DOHH2 (cell line): Measurements from ENCODE around the gene STPG1.

Experiments used
- H3F3A ChIP-seq: fragments of 200-600 bp; sonication (generic), shearing (Covaris generic); 2 replicates; pipeline ENCODE4 v1.6.0; 2016; ENCODE audit warnings: antibody characterized with exemption, mild to moderate bottlenecking; ENCODE audit not compliant: control insufficient read depth, insufficient read depth
- H3K27ac ChIP-seq: fragments of 200-600 bp; sonication (generic); 2 replicates; pipeline ENCODE4 v1.5.1; 2014; ENCODE audit warnings: low read depth, mild to moderate bottlenecking, low read length, moderate library complexity
- H3K27me3 ChIP-seq: fragments of 200-600 bp; sonication (generic); 2 replicates; pipeline ENCODE4 v1.6.1; 2014; ENCODE audit warnings: mild to moderate bottlenecking, low read length, mixed read lengths; ENCODE audit not compliant: control insufficient read depth
- H3K36me3 ChIP-seq: fragments of 200-600 bp; sonication (generic); 2 replicates; pipeline ENCODE4 v1.6.1; 2014; ENCODE audit warnings: mild to moderate bottlenecking, low read length, moderate library complexity, mixed read lengths; ENCODE audit not compliant: control insufficient read depth
- H3K4me1 ChIP-seq: fragments of 200-600 bp; sonication (generic); 2 replicates; pipeline ENCODE4 v1.6.1; 2014; ENCODE audit warnings: mild to moderate bottlenecking, low read length, mixed read lengths; ENCODE audit not compliant: control insufficient read depth
- H3K4me2 ChIP-seq: fragments of 200-600 bp; sonication (generic); 2 replicates; pipeline ENCODE4 v1.6.0; 2014; ENCODE audit warnings: mild to moderate bottlenecking, low read length, moderate library complexity
- H3K4me3 ChIP-seq: fragments of 200-600 bp; sonication (generic); 2 replicates; pipeline ENCODE4 v1.5.1; 2014; ENCODE audit warnings: mild to moderate bottlenecking, low read length, mixed read lengths
- H3K79me2 ChIP-seq: fragments of 200-600 bp; sonication (generic); 2 replicates; pipeline ENCODE4 v1.6.1; 2014; ENCODE audit warnings: mild to moderate bottlenecking, low read length, mixed read lengths; ENCODE audit not compliant: control insufficient read depth
- H3K9me2 ChIP-seq: fragments of 200-600 bp; sonication (generic); replicated peaks from 2 replicates; pipeline ENCODE4 v1.6.1; 2014; ENCODE audit warnings: mild to moderate bottlenecking, low read length, mixed read lengths; ENCODE audit not compliant: control insufficient read depth
- H3K9me3 ChIP-seq: fragments of 200-600 bp; sonication (generic); 2 replicates; pipeline ENCODE4 v1.6.1; 2014; ENCODE audit warnings: antibody characterized with exemption, low read length, mixed read lengths; ENCODE audit not compliant: control insufficient read depth, insufficient read depth
- H4K20me1 ChIP-seq: fragments of 200-600 bp; sonication (generic); 2 replicates; pipeline ENCODE4 v1.6.0; 2014; ENCODE audit warnings: low read depth, mild to moderate bottlenecking, antibody characterized with exemption, low read length, moderate library complexity; ENCODE audit not compliant: control insufficient read depth, insufficient read depth
- EZH2phosphoT487 ChIP-seq: fragments of 200-600 bp; sonication (generic); IDR thresholded peaks from 2 replicates; pipeline ENCODE4 v1.6.1; 2017; ENCODE audit warnings: borderline replicate concordance, mild to moderate bottlenecking, antibody characterized with exemption, low read length, moderate library complexity, mixed read lengths
- TF ChIP-seq, protein P1 (sequence below): fragments of 200-600 bp; sonication (generic); IDR thresholded peaks from one replicate; pipeline ENCODE4 v1.5.1; 2014; ENCODE audit warnings: antibody characterized with exemption, mild to moderate bottlenecking, low read depth, low read length; ENCODE audit not compliant: poor library complexity, severe bottlenecking

The STPG1 gene

DNA sequence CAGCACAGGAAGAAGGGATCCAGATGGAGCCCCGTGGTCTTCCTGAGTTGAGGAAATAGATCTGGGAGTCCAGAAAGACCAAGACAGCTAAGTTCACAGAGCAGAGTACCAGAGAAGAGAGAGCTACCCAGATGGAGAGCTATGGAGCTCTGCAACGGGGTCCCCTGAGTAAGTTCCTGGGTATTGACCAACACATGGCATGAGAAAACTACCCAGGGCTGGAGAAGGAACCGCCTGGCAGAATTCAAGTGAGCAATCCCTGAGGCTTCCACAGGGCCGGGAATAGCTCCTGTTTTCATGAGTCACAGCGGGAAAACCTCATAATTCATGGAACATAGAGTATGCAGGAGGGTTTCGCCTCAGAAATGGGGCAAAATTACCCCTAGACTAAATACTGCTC lies 19.7 kb downstream of the STPG1 start:
- no peak for TF ChIP-seq EZH2phosphoT487
- TF ChIP-seq, protein P1, sequence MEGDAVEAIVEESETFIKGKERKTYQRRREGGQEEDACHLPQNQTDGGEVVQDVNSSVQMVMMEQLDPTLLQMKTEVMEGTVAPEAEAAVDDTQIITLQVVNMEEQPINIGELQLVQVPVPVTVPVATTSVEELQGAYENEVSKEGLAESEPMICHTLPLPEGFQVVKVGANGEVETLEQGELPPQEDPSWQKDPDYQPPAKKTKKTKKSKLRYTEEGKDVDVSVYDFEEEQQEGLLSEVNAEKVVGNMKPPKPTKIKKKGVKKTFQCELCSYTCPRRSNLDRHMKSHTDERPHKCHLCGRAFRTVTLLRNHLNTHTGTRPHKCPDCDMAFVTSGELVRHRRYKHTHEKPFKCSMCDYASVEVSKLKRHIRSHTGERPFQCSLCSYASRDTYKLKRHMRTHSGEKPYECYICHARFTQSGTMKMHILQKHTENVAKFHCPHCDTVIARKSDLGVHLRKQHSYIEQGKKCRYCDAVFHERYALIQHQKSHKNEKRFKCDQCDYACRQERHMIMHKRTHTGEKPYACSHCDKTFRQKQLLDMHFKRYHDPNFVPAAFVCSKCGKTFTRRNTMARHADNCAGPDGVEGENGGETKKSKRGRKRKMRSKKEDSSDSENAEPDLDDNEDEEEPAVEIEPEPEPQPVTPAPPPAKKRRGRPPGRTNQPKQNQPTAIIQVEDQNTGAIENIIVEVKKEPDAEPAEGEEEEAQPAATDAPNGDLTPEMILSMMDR, result no peak
- Histone ChIP-seq H3K36me3 (peaks cover 5% of the 10 kb centered on the region), H3K4me1 (peaks cover 43% of the 10 kb centered on the region), H3F3A (peaks cover 24% of the 10 kb centered on the region), H3K9me2 (no peaks in the 10 kb centered on the region), H3K79me2 (no peaks in the 10 kb centered on the region), H3K4me3 (peak overlapping the region; percentile 65), H3K9me3 (no peaks in the 10 kb centered on the region), H3K27ac (peak overlapping the region; percentile 87), H3K4me2 (peak overlapping the region; percentile 87), H3K27me3 (no peaks in the 10 kb centered on the region), H4K20me1 (no peaks in the 10 kb centered on the region)

DNA sequence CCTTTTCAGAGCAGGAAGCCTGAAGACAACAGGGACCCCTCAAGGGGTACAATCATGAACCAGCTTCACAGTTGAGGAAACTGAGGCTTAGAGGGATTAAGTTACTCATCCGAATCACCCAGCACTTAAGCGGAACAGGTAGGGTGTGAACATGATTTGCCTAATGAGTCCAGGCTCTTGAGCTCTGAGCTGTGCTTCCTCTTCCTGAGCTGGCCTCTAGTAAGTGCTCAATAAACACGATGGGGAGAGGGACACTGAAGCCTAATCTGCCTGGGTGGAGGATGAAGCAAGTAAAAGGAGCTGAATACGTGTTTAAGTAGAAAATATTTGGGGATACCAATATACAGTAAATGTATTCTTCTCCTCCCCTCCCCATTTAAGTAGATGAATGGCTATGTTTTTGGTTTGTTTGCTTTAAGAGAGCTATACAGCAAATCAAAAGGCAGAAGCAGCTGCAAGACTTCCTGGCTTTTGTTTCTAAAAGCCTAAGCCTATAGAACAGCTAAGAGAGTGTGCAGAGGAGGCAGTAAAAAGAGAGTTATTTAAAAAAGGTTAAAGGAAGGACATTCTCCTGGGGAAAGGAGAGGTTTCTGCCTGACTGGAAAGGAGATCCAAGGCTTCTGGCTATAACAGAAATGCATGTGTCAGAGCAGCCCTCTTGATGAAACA lies 20.5 kb downstream of the STPG1 start:
- Histone ChIP-seq H3K36me3 (peaks cover 5% of the 10 kb centered on the region), H3K79me2 (no peaks in the 10 kb centered on the region), H3K27ac (peak overlapping the region; percentile 87), H3K9me2 (no peaks in the 10 kb centered on the region), H3K4me2 (peak overlapping the region; percentile 87), H3K4me1 (peaks cover 43% of the 10 kb centered on the region), H3K4me3 (peak overlapping the region; percentile 65), H3K9me3 (no peaks in the 10 kb centered on the region), H4K20me1 (no peaks in the 10 kb centered on the region), H3K27me3 (no peaks in the 10 kb centered on the region), H3F3A (peaks cover 24% of the 10 kb centered on the region)
- TF ChIP-seq, protein P1, result no peak
- TF ChIP-seq EZH2phosphoT487, result no peak

DNA sequence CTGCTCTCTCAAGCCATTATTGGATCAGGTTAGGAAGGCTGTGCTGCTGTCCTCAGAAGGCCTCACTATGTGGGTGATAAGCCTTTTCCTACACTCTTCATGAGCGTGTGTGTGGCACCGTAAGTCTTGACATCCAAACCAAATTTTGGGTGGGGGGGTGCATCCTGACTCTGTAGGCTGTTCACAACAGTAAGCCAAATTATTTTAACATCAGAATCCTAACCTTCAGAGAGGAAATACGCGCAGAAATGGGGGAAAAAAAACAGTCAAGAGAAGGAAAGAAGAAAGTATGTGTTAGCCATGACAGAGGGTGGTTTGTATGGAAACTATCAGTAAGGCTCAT lies 21.0 kb downstream of the STPG1 start:
- peaks cover 43% of the 10 kb centered on the region for H3K4me1 ChIP-seq
- peak overlapping the region; percentile 87 for H3K4me2 ChIP-seq

More for the DNA sequence above, 21.0 kb downstream of the STPG1 start:
- Histone ChIP-seq H3F3A (peaks cover 24% of the 10 kb centered on the region), H3K4me3 (peak overlapping the region; percentile 65), H3K27me3 (no peaks in the 10 kb centered on the region), H3K9me2 (no peaks in the 10 kb centered on the region), H3K36me3 (peaks cover 5% of the 10 kb centered on the region), H4K20me1 (no peaks in the 10 kb centered on the region), H3K27ac (peak overlapping the region; percentile 87), H3K9me3 (no peaks in the 10 kb centered on the region), H3K79me2 (no peaks in the 10 kb centered on the region)
- no peak for TF ChIP-seq EZH2phosphoT487
- TF ChIP-seq, protein P1, result peak; percentile 54
